Fibroblast of pulmonary artery (primary cell): ENCODE results near the gene CDH23.
A peak's percentile ranks its signal among the peaks of the same experiment; 100 is the strongest.

Experiments
- DNase-seq: peaks from one replicate; pipeline ENCODE4 v3.0.0-alpha.2; 2010; ENCODE audit warnings: low read depth
- H3K4me3 ChIP-seq: replicated peaks from 2 replicates; pipeline ENCODE4 v1.5.1; 2011; ENCODE audit warnings: low read depth, mild to moderate bottlenecking, control low read depth, low read length, moderate library complexity
- CTCF ChIP-seq: IDR thresholded peaks from 2 replicates; pipeline ENCODE4 v1.5.1; 2011; ENCODE audit warnings: mild to moderate bottlenecking, control low read depth, low read length, inconsistent platforms; ENCODE audit errors: missing control alignments

CDH23 gene

GRCh38 chr10:71723311-71723710, 326.6 kb downstream of the CDH23 start:
- no peak for TF ChIP-seq CTCF
- DNase-seq: no peak
- H3K4me3 ChIP-seq: no peak overlapping the region

GRCh38 chr10:71724539-71724938, 327.8 kb downstream of the CDH23 start:
- TF ChIP-seq CTCF: no peak
- no peak overlapping the region for H3K4me3 ChIP-seq
- DNase-seq: no peak

- no peak overlapping the region for H3K4me3 ChIP-seq
- TF ChIP-seq CTCF: no peak
- no peak for DNase-seq
Measured at GRCh38 chr10:71725249-71725648, 328.5 kb downstream of the CDH23 start.

- peak; percentile 52 for TF ChIP-seq CTCF
- DNase-seq: peak; percentile 48
- no peak overlapping the region for H3K4me3 ChIP-seq
Measured at GRCh38 chr10:71725998-71726579, 329.4 kb downstream of the CDH23 start.

- H3K4me3 ChIP-seq: no peak overlapping the region
- TF ChIP-seq CTCF: no peak
- DNase-seq: no peak
Measured at GRCh38 chr10:71726580-71727104, 329.9 kb downstream of the CDH23 start.

- no peak for DNase-seq
- H3K4me3 ChIP-seq: no peak overlapping the region
- no peak for TF ChIP-seq CTCF
Measured at GRCh38 chr10:71727105-71727737, 330.5 kb downstream of the CDH23 start.
